HCT116 (cell line): ENCODE data around the gene DTD1. TPM values are rescaled to one million over a fixed set of nuclear protein-coding genes. Genes with fewer than 3 reads are reported as not detected.

ENCODE experiments used
- ATAC-seq: fragments of 200-7000 bp; cut with Tn5 transposase; 2 replicates; pipeline ENCODE4 v1.9.1; 2020; ENCODE audit warnings: mild to moderate bottlenecking, moderate library complexity
- BruUV-seq: library from RNA; stranded (reverse); fragments of 400-500 nt; replicated peaks from 2 replicates; lab custom pipeline; 2021; lab: Mats Ljungman, UMichigan
- CTCF ChIA-PET: fragments of 300-600 bp; sonication (Branson Sonifier 250); formaldehyde crosslinking; loops from one replicate; lab custom pipeline; 2021; ENCODE audit warnings: antibody characterized with exemption; lab: Charles Lee
- POLR2A ChIA-PET: fragments of 300-600, 350-600 bp; sonication (Branson Sonifier 250); formaldehyde crosslinking; loops from one replicate; lab custom pipeline; 2021; ENCODE audit warnings: antibody characterized with exemption; lab: Charles Lee
- RAD21 ChIA-PET, 2 experiments: fragments of 300-600 bp; sonication (Branson Sonifier 250); formaldehyde crosslinking; loops; one replicate each; lab custom pipeline; 2023; ENCODE audit warnings: low total read pairs in 2 of 2; ENCODE audit not compliant: uncharacterized antibody in 2 of 2, unreplicated experiment in 2 of 2, low non-redundant PET in 1 of 2; lab: Charles Lee
- DNase-seq: peaks from one replicate; pipeline ENCODE4 v3.0.0-alpha.2; 2010; ENCODE audit warnings: low read depth, low spot score
- H2AFZ ChIP-seq: fragments of 200-600 bp; shearing (Covaris generic), sonication (generic); 2 replicates; pipeline ENCODE4 v1.6.1; 2017; ENCODE audit warnings: low read depth, mixed run types, mixed read lengths, antibody characterized with exemption, low read length; ENCODE audit not compliant: poor library complexity, severe bottlenecking
- H3K27ac ChIP-seq: 2 replicates; pipeline ENCODE4 v1.5.1; 2012; ENCODE audit warnings: low read depth, low read length
- H3K27me3 ChIP-seq: fragments of 200-600 bp; sonication (generic); 2 replicates; pipeline ENCODE4 v1.6.1; 2016; ENCODE audit warnings: mixed run types, low read length, mixed read lengths; ENCODE audit not compliant: insufficient read depth
- H3K36me3 ChIP-seq, 2 experiments: fragments of 200-500 bp in 1 of 2; fragments of 200-600 bp in 1 of 2; sonication (Bioruptor generic) in 1 of 2; sonication (generic) in 1 of 2; 2 replicates each; pipeline versions ENCODE4 v1.5.1 to v1.6.1; 2014 to 2016; ENCODE audit warnings: low read length in 2 of 2, inconsistent platforms in 1 of 2, mixed read lengths in 1 of 2, mixed run types in 1 of 2; ENCODE audit not compliant: insufficient read depth in 2 of 2, control insufficient read depth in 1 of 2
- H3K4me1 ChIP-seq, 2 experiments: fragments of 200-600 bp in 1 of 2; sonication (generic) in 1 of 2; 2 replicates each; pipeline versions ENCODE4 v1.5.1 to v1.6.1; 2012 to 2017; ENCODE audit warnings: low read length in 2 of 2, inconsistent platforms in 1 of 2, mild to moderate bottlenecking in 1 of 2, mixed read lengths in 1 of 2, mixed run types in 1 of 2, moderate library complexity in 1 of 2; ENCODE audit not compliant: insufficient read depth in 2 of 2, control insufficient read depth in 1 of 2
- H3K4me2 ChIP-seq: fragments of 200-600 bp; sonication (generic); 2 replicates; pipeline ENCODE4 v1.6.1; 2017; ENCODE audit warnings: mixed run types, low read length, mixed read lengths
- H3K4me3 ChIP-seq, 2 experiments: fragments of 200-600 bp in 1 of 2; sonication (generic) in 1 of 2; replicated peaks in 1 of 2; 2 replicates each; pipeline ENCODE4 v1.5.1; 2011 to 2016; ENCODE audit warnings: low read length in 2 of 2, control low read depth in 1 of 2, low read depth in 1 of 2, mild to moderate bottlenecking in 1 of 2, mixed read lengths in 1 of 2, mixed run types in 1 of 2
- H3K79me2 ChIP-seq: fragments of 200-600 bp; sonication (generic); 2 replicates; pipeline ENCODE4 v1.6.1; 2017; ENCODE audit warnings: mild to moderate bottlenecking, mixed run types, low read length, moderate library complexity, mixed read lengths; ENCODE audit not compliant: insufficient read depth
- H3K9ac ChIP-seq: fragments of 200-600 bp; sonication (generic); 2 replicates; pipeline ENCODE4 v1.6.1; 2016; ENCODE audit warnings: low read length, mixed read lengths
- H3K9me2 ChIP-seq: fragments of 200-600 bp; sonication (generic), shearing (Covaris generic); 2 replicates; pipeline ENCODE4 v1.6.1; 2017; ENCODE audit warnings: mixed run types, mild to moderate bottlenecking, moderate library complexity; ENCODE audit not compliant: insufficient read depth
- H3K9me3 ChIP-seq, 2 experiments: fragments of 200-500 bp in 1 of 2; fragments of 200-600 bp in 1 of 2; sonication (Bioruptor generic) in 1 of 2; sonication (generic) in 1 of 2; 2 replicates each; pipeline ENCODE4 v1.6.1; 2014 to 2017; ENCODE audit warnings: low read length in 2 of 2, mixed read lengths in 2 of 2, inconsistent platforms in 1 of 2, low read depth in 1 of 2, mild to moderate bottlenecking in 1 of 2, mixed run types in 1 of 2, moderate library complexity in 1 of 2; ENCODE audit not compliant: control insufficient read depth in 1 of 2, insufficient read depth in 1 of 2
- H4K20me1 ChIP-seq: fragments of 200-600 bp; sonication (generic), shearing (Covaris generic); 2 replicates; pipeline ENCODE4 v1.6.1; 2017; ENCODE audit warnings: mixed run types, mild to moderate bottlenecking, moderate library complexity; ENCODE audit not compliant: insufficient read depth
- CEBPB ChIP-seq: IDR thresholded peaks from 2 replicates; pipeline ENCODE4 v1.6.1; 2012; ENCODE audit warnings: low read depth
- CTCF ChIP-seq, 3 experiments: fragments of 200-600 bp in 1 of 3; sonication (generic) in 1 of 3; IDR thresholded peaks in 2 of 3; conservative IDR thresholded peaks in 1 of 3; 2 replicates each; pipeline ENCODE4 v1.5.1; 2012 to 2017; ENCODE audit warnings: low read depth in 2 of 3, low read length in 2 of 3, antibody characterized with exemption in 1 of 3, borderline replicate concordance in 1 of 3, control low read depth in 1 of 3, mild to moderate bottlenecking in 1 of 3, mixed read lengths in 1 of 3, mixed run types in 1 of 3, moderate library complexity in 1 of 3; ENCODE audit not compliant: insufficient read depth in 1 of 3
- ELF1 ChIP-seq: IDR thresholded peaks from 2 replicates; pipeline ENCODE4 v1.6.1; 2012; ENCODE audit warnings: low read depth, borderline replicate concordance
- EZH2 ChIP-seq: fragments of 200-600 bp; sonication (generic); IDR thresholded peaks from 2 replicates; pipeline ENCODE4 v1.6.1; 2017; ENCODE audit warnings: antibody characterized with exemption, mixed run types
- MAX ChIP-seq: IDR thresholded peaks from 2 replicates; pipeline ENCODE4 v1.6.1; 2012
- REST ChIP-seq: IDR thresholded peaks from 2 replicates; pipeline ENCODE4 v1.6.1; 2012; ENCODE audit warnings: low read depth
- TCF7L2 ChIP-seq: IDR thresholded peaks from 2 replicates; pipeline ENCODE4 v1.7.0; 2011; ENCODE audit warnings: borderline replicate concordance, inconsistent platforms; ENCODE audit not compliant: insufficient read depth, insufficient read length; ENCODE audit errors: extremely low read depth
- ZBTB33 ChIP-seq: IDR thresholded peaks from 2 replicates; pipeline ENCODE4 v1.6.1; 2011; ENCODE audit warnings: mild to moderate bottlenecking, low read length, moderate library complexity; ENCODE audit not compliant: insufficient replicate concordance; ENCODE audit errors: extremely low read depth
- ZFX ChIP-seq: fragments of 450-650 bp; IDR thresholded peaks from 2 replicates; pipeline ENCODE4 v1.6.1; 2017
- intact Hi-C: fragments of 100-400 bp; cut with micrococcal nuclease; formaldehyde crosslinking; loops from 2 replicates; pipeline ENCODE4 v1.10.0; 2022
- total RNA-seq: library from RNA; stranded (reverse); gene quantifications from one replicate; pipeline ENCODE4 v1.2.1, GENCODE V29; 2021; ENCODE audit not compliant: unreplicated experiment

The DTD1 gene
- total RNA-seq, 1 experiment from 2014 or later, result 54.5 TPM

GRCh38 chr20:18728870-18729224 is 141.0 kb downstream of the DTD1 start:
- Histone ChIP-seq H3K9me3 (no peaks in the 10 kb centered on the region), H3K4me1 (no peaks in the 10 kb centered on the region), H3K9ac (no peak overlapping the region), H2AFZ (no peak overlapping the region), H3K9me2 (no peaks in the 10 kb centered on the region), H3K79me2 (no peaks in the 10 kb centered on the region), H3K27me3 (no peaks in the 10 kb centered on the region), H3K4me2 (no peak overlapping the region), H3K27ac (no peak overlapping the region), H3K36me3 (no peaks in the 10 kb centered on the region), H3K4me3 (no peak overlapping the region), H4K20me1 (no peaks in the 10 kb centered on the region)
- ATAC-seq (no peak), DNase-seq (no peak)
- BruUV-seq, result no TSS peak
- CTCF ChIA-PET, result no interaction called here
- POLR2A ChIA-PET, result no interaction called here
- no peak for TF ChIP-seq MAX
- no peak for TF ChIP-seq ELF1
- intact Hi-C loops, result no loop called here
- RAD21 ChIA-PET, result no interaction called here

GRCh38 chr20:18729231-18729825 is 141.5 kb downstream of the DTD1 start:
- H3K27me3 ChIP-seq, result no peaks in the 10 kb centered on the region
- intact Hi-C loops, result no loop called here
- no peak overlapping the region for H2AFZ ChIP-seq
- ATAC-seq (no peak), DNase-seq (no peak)
- no peak overlapping the region for H3K4me3 ChIP-seq
- H3K9me2 ChIP-seq, result no peaks in the 10 kb centered on the region
- no peaks in the 10 kb centered on the region for H3K9me3 ChIP-seq
- no peaks in the 10 kb centered on the region for H4K20me1 ChIP-seq
- no peaks in the 10 kb centered on the region for H3K79me2 ChIP-seq
- ChIA-PET POLR2A (no interaction called here), RAD21 (no interaction called here), CTCF (no interaction called here)
- H3K36me3 ChIP-seq, result no peaks in the 10 kb centered on the region
- H3K9ac ChIP-seq, result no peak overlapping the region
- no peaks in the 10 kb centered on the region for H3K4me1 ChIP-seq
- H3K4me2 ChIP-seq, result no peak overlapping the region
- TF ChIP-seq TCF7L2 (no peak), MAX (no peak), CTCF (IDR thresholded peaks at IDR 0.05 in 2 of 3, conservative IDR thresholded peaks at IDR 0.05 in 1 of 3; ENCODE audit: borderline replicate concordance in 1 of 3, insufficient read depth in 1 of 3, low read depth in 2 of 3, low read length in 2 of 3) (no peak), REST (no peak), EZH2 (no peak), ZBTB33 (no peak), CEBPB (no peak), ZFX (no peak), ELF1 (no peak)
- H3K27ac ChIP-seq, result no peak overlapping the region
- BruUV-seq, result no TSS peak
